ENCODE results near the gene GCLM. TPM values are rescaled to one million over a fixed set of nuclear protein-coding genes. Genes with fewer than 3 reads are reported as not detected.
"Not testable (repeated sequence)": the region's sequence is repeated elsewhere in the genome, so short reads cannot be mapped to it uniquely, and the experiment has no call there.

GCLM gene
- total RNA-seq, 1 donor from 2014 or later, result 11.2 TPM

DNA sequence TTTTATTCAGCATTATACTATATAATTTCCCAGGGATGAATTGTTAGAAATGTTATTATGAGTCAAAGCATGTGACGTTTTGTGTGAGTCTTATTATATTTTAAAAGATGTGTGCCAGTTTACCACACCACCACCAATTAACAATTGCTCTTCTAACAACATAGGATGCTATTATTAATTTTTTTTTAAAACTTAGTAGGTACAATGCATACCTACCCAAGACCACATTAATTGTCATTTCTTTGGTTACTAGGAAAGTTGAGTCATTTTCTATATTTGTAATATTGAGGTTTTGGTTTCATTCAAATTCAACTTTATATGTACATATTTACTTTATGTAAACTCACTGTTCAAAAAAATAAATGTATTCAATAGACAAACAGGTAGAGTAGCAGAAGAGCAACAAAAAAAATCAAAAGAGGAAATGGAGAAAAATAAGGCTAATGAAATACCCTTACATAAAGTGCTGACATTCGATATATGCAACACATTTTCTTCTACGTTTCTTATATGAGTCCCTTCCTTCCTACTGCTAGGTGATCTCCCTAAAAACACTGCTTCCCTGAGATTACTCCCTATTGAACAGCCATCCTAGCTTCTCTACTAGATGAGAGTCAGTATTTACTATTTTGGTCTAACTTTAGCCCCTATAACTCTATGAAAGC, 9.6 kb downstream of the GCLM start:
- no peak for DNase-seq (ENCODE audit: low read depth)

DNA sequence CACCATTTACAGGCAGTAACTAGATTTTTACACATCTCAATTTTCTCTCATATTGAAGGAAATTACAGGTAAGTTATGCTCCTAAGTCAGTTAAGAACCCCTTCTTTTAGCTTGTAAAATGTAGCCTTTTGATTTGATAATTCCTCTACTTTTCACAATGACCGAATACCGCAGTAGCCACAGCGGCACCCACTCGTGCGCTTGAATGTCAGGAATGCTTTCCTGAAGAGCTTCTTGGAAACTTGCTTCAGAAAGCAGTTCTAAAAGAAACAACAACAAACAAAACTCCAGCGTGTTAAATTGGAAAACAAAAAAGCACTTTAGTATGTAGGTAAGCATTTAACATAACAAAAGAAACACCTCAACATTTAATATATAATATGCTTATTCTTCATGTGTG, 20.3 kb downstream of the GCLM start:
- DNase-seq (ENCODE audit: low read depth), result no peak

DNA sequence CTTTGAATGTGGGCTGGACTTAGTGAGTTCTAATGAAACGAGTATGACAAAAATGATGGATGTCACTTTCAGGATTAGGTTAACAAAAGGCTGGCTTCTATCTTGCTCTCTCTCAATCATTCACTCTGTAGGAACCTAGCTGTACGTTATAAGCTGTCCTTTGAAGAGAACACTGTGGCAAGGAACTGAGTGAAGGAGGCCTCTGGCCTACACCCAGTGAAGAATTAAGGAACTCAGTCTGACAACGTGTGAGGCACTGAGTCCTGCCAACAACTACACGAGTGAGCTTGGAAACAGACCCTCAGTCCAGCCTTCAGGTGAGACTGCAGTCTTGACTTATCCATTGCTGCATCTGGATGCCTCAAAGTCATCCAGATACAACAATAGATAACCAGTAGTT, 27.0 kb downstream of the GCLM start:
- no peak for DNase-seq (ENCODE audit: low read depth)

GRCh38 chr1:93880731-93881130, 28.5 kb downstream of the GCLM start:
- DNase-seq (ENCODE audit: low read depth), result no peak

DNA sequence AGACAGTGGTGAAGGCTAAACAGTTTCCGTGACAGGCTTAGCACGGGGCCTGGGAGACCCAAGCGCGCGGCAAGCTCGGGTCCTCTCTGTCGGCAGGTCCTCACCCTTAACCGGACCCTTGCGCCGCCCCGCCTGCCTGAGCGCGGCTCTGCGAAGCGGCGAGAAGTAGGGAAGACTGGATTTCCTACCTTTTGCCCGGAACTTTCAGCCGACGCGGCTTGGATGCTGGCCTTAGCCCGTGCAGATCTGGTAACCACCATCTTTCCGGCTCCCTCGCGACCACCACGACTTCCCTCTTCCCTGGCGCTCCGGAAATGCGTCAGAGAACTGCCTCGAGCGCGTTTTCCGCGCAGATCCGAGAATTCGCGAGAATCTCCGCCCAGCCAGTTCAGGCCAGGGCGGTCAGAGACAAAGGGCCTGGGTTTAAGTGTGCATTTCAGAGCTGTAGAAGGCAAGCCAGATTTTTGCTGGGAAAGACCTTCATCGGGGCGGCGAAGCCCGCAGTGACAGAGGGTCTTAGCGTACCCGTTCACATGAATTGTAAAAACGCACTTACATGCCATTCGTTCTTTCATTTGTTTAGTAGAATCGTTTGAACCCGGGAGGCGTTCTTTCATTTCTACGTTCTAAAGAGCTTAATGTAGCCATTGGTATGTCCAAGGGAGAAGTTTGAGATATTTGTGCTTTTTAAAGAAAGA, 30.2 kb downstream of the GCLM start, which contains the start of gene DNTTIP2:
Gene DNTTIP2, minus strand, starts transcription at position 318 of the 698 bp plus-strand sequence. Its CDS starts 58 bp downstream, at position 260.
- peak; percentile 95 for DNase-seq (ENCODE audit: low read depth)

GRCh38 chr1:93878501-93878888, 30.7 kb downstream of the GCLM start:
- DNase-seq (ENCODE audit: low read depth), result peak; percentile 24

- no peak for DNase-seq (ENCODE audit: low read depth)
These were observed 31.7 kb downstream of the GCLM start for GRCh38 chr1:93877529-93877928.

- no peak for DNase-seq (ENCODE audit: low read depth)
These were observed 33.0 kb downstream of the GCLM start for GRCh38 chr1:93876244-93876643.

GRCh38 chr1:93874025-93874651, 35.1 kb downstream of the GCLM start:
- peak; percentile 35 for DNase-seq (ENCODE audit: low read depth)

DNA sequence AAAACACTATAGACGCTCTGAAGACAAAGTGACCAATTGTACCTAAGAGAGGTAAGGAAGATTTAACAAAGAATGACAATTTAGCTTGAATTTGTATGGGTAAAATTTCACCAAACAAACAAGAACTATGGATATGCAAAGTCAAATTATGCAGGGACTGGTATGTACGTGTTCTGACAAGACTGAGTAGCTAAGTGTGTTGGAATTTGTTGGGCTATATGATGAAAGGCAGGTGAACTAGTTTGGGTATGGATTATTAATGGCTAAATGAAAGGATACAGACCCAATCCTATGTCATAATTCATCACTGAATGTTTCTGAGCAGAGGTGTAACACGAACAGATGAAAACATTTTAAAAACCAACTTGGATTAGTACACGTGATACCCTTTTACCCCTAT, 37.9 kb downstream of the GCLM start:
- no peak for DNase-seq (ENCODE audit: low read depth)

DNA sequence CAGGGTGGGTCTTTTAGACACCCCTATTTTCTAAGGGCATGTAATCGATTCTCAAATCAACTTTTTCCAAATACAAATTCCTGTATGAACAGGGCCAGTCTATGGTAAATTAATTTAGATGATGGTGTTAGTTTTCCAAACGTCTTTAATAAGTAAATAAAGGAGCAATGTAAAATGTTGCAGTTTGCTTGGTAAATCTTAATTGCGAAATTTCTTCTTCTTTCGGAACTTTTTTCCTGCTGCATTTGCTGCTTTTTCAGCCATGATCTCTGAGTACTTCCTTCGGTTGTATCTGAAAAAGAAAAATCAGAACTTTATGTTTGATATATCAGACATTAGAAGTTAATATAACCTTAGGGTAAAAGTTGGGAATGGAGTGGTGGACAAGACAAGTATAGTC, 39.6 kb downstream of the GCLM start:
- DNase-seq (ENCODE audit: low read depth), result no peak

DNA sequence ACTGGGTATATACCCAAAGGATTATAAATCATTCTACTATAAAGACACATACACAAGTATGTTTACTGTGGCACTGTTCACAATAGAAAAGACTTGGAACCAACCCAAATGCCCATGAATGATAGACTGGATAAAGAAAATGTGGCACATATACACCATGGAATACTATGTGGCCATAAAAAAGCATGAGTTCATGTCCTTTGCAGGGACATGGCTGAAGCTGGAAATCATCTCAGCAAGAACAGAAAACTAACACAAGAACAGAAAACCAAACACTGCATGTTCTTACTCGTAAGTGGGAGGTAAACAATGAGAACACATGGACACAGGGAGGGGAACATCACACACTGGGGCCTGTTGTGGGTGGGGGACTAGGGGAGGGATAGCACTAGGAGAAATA, 40.7 kb downstream of the GCLM start:
- not testable (repeated sequence) for DNase-seq (ENCODE audit: low read depth)

DNA sequence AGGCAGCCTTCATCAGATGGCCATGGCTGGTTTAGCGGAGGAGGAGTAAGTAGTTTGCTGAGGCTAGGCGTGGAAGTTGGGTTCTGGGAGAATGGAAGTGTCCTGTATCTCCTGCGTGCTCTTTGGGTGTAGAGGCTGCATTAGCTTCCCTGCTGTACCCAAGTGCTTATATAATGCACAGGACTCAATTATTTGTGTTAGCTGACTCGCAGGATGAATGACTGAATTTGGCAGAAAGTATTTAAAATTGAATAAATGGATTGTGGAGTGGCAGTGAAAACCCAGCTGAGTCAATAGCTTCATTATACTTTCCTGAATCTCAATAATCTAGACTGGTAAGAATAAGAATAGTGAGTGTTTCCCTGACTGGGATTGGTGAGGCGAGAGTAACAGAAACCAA, 44.0 kb downstream of the GCLM start:
- no peak for DNase-seq (ENCODE audit: low read depth)

- no peak for DNase-seq (ENCODE audit: low read depth)
These were observed 45.1 kb downstream of the GCLM start for GRCh38 chr1:93864175-93864574.

DNA sequence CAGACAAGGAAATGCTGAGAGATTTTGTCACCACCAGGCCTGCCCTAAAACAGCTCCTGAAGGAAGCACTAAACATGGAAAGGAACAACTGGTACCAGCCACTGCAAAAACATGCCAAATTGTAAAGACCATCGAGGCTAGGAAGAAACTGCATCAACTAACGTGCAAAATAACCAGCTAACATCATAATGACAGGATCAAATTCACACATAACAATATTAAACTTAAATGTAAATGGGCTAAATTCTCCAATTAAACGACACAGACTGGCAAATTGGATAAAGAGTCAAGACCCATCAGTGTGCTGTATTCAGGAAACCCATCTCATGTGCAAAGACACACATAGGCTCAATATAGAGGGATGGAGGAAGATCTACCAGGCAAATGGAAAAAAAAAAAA, 51.6 kb downstream of the GCLM start:
- DNase-seq (ENCODE audit: low read depth), result not testable (repeated sequence)

DNA sequence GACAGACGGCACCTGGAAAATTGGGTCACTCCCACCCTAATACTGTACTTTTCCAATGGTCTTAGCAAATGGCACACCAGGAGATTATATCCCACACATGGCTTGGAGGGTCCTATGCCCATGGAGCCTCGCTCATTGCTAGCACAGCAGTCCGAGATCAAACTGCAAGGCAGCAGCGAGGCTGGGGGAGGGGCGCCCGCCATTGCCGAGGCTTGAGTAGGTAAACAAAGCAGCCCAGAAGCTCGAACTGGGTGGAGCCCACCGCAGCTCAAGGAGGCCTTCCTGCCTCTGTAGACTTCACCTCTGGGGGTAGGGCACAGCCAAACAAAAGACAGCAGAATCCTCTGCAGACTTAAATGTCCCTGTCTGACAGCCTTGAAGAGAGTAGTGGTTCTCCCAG, 53.2 kb downstream of the GCLM start:
- not testable (repeated sequence) for DNase-seq (ENCODE audit: low read depth)

DNA sequence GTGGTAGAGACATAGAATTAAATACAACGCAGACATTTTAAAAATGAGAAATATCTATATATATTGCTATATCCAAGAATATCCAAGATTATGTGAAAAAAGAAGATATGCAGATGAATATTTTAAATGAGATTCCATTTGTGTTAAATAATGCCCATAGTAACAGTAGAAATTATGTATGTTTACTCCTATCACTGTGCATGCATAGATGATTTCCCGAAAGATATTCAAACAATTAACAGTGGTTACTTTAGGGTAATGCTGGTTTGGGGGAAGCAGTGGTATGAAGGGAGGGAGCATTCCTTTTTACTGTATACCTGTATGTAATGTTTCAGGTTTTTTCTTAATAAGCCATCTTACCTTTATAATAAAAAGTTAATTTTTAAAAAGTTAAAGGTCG, 55.3 kb downstream of the GCLM start:
- no peak for DNase-seq (ENCODE audit: low read depth)

DNA sequence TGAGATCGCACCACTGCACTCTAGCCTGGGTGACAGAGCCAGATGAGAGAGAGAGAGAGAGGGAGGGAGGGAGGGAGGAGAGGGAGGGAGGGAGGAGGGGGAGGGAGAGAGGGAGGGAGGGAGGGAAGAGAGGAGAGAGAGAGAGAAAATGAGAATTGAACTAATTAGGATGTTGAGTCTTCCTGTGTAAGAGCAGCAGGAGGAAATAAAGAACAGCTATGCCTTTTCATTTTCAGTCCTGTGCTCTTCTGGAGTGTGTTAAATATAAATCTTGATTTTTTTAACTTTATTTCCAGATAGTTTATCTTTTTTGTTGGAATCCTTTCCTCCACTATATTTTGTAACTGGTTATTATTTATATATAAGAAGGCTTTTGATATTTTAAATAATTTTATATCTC, 57.4 kb downstream of the GCLM start:
- DNase-seq (ENCODE audit: low read depth), result no peak

DNA sequence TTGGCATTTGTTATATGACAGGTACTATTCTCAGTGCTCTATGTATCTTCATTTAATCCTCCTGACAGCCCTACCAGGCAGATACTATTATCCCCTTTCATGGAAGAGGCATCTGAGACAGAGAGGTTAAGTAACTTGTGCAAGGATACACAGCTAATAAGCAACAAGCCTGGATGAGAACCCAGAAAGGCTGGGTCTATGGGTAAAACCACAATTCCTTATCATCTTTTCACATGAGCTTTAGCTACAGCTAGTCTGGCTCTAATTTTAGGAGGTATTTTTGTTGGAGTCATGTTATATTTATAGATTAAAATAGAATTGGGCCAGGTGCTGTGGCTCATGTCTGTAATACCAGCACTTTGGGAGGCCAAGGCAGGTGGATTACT, 57.9 kb downstream of the GCLM start:
- DNase-seq (ENCODE audit: low read depth), result peak; percentile 57

GRCh38 chr1:93850687-93851326, 58.4 kb downstream of the GCLM start:
- peak; percentile 80 for DNase-seq (ENCODE audit: low read depth)

DNA sequence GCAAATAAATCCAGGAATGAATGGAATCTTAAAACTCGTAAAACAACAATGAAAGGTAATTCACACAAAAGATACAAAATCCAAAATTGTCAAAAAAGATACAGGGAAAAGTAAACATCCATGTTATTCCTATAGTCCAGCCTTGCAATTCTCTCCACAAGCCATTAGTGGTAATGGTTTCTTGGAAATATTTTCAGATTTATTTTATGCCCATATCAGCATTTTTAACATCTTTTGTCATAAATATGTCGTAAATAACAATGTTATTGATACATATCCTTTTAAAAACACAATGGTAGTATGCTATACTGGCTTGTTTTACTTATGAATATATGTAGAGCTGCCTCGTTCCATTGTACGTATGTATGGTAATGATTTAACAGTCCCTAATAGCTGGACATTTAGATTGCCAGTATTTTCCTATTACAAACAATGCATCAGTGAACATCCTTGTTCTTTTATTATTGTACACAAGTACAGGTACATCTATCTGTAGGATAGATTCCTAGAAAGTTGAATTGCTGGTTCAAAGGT, 60.8 kb downstream of the GCLM start:
- DNase-seq (ENCODE audit: low read depth), result no peak

DNA sequence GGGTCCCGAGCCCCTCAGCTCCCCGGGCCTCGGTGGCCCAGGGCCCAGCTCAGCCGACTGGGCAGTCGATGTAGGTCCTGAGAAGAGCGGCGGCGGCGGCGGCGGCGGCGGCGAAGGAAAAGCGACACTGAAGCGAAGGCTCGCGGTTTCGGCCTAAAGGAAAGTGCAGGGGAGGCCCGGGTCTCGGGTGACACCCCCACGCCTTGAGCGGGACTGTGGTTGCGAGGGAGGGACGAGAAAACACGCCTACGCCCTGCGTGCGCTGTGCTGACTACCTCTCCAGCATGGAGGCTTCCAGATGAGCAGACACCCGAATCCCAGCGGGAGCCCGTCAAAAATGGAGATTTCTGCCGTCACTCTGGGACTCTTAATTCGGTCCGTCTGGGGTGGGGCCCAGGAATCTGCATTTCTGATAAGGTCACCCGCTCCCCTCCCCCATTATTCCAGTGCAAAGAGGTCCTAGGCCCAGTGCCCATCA, 61.4 kb downstream of the GCLM start:
- peak; percentile 87 for DNase-seq (ENCODE audit: low read depth)

Data from myocyte (in vitro differentiated cells).